HepG2 (cell line): Measurements from ENCODE around the gene ITM2B. TPM values are rescaled to one million over a fixed set of nuclear protein-coding genes. Genes with fewer than 3 reads are reported as not detected.

ENCODE experiments used
- FOXA3 ChIP-seq: IDR thresholded peaks from 2 replicates; pipeline ENCODE4 v1.6.1; 2016; ENCODE audit warnings: missing genetic modification reagents, missing compliant biosample characterization
- GLI4 ChIP-seq: sonication (generic); formaldehyde crosslinking; IDR thresholded peaks from 2 replicates; pipeline ENCODE4 v1.5.1; 2020; ENCODE audit warnings: missing genetic modification reagents, mild to moderate bottlenecking, moderate library complexity, borderline replicate concordance
- MXD4 ChIP-seq: IDR thresholded peaks from 2 replicates; pipeline ENCODE4 v1.6.1; 2016; ENCODE audit warnings: mild to moderate bottlenecking, missing biosample characterization, missing genetic modification reagents
- MXI1 ChIP-seq: IDR thresholded peaks from 3 replicates; pipeline ENCODE4 v1.6.1; 2012; ENCODE audit warnings: low read depth, low read length, inconsistent platforms, borderline replicate concordance
- RFXANK ChIP-seq: IDR thresholded peaks from 2 replicates; pipeline ENCODE4 v1.6.1; 2016
- TAF15 ChIP-seq: fragments of 200-400 bp; formaldehyde crosslinking; IDR thresholded peaks from one replicate; pipeline ENCODE4 v1.6.1; 2018; ENCODE audit warnings: mild to moderate bottlenecking, low read depth, low read length; ENCODE audit not compliant: poor library complexity, severe bottlenecking
- TARDBP ChIP-seq: sonication (generic); formaldehyde crosslinking; IDR thresholded peaks from 2 replicates; pipeline ENCODE4 v1.8.0; 2022; ENCODE audit warnings: mild to moderate bottlenecking, missing genetic modification reagents
- TFDP2 ChIP-seq: sonication (generic); formaldehyde crosslinking; IDR thresholded peaks from 2 replicates; pipeline ENCODE4 v1.4.0; 2020; ENCODE audit warnings: missing genetic modification reagents
- UBTF ChIP-seq: sonication (generic); formaldehyde crosslinking; IDR thresholded peaks from 2 replicates; pipeline ENCODE4 v1.4.0; 2020; ENCODE audit warnings: mild to moderate bottlenecking, missing genetic modification reagents
- ZGPAT ChIP-seq: IDR thresholded peaks from 2 replicates; pipeline ENCODE4 v1.6.1; 2016; ENCODE audit warnings: mild to moderate bottlenecking
- ZNF205 ChIP-seq: IDR thresholded peaks from 2 replicates; pipeline ENCODE4 v1.6.1; 2018; ENCODE audit warnings: missing biosample characterization, missing genetic modification reagents
- ZNF343 ChIP-seq: sonication (generic); formaldehyde crosslinking; IDR thresholded peaks from 2 replicates; pipeline ENCODE4 v1.4.0; 2020; ENCODE audit warnings: mild to moderate bottlenecking, missing genetic modification reagents
- ZNF691 ChIP-seq: sonication (generic); formaldehyde crosslinking; IDR thresholded peaks from 2 replicates; pipeline ENCODE4 v1.4.0; 2020; ENCODE audit warnings: missing genetic modification reagents, low read depth, mild to moderate bottlenecking, borderline replicate concordance
- ZNF792 ChIP-seq: IDR thresholded peaks from 2 replicates; pipeline ENCODE4 v1.6.1; 2016
- ZXDC ChIP-seq: sonication (generic); formaldehyde crosslinking; IDR thresholded peaks from 2 replicates; pipeline ENCODE4 v1.5.0; 2020; ENCODE audit warnings: mild to moderate bottlenecking, missing genetic modification reagents
- polyA plus RNA-seq, 8 experiments: library from polyadenylated mRNA; depleted of rRNA in 3 of 8; stranded (reverse) in 7 of 8; unstranded in 1 of 8; fragments of >200 nt; fragmentation: Illumina TruSeq in 4 of 8; extraction: Trizol in 4 of 8; gene quantifications; 2 replicates each; pipeline versions ENCODE4 v1.2.1 to v1.2.3, GENCODE V29; 2011 to 2016; ENCODE audit warnings: low read depth in 4 of 8, missing spikeins in 1 of 8, mixed read lengths in 1 of 8; ENCODE audit not compliant: insufficient read depth in 1 of 8
- total RNA-seq, 5 experiments: library from RNA; depleted of rRNA; stranded (reverse); fragments of >200 nt; fragmentation: Illumina TruSeq; extraction: Trizol; gene quantifications; 2 replicates each; pipeline ENCODE4 v1.2.3, GENCODE V29; 2016; ENCODE audit warnings: low read depth in 1 of 5

Gene ITM2B
- total and polyA plus RNA-seq, 2 of the 13 experiments (the other 11 are each of a cell fraction or from before 2014, with no cell fraction given) = 158 to 373 TPM

GRCh38 chr13:48303359-48304142, 70.5 kb downstream of the ITM2B start, which contains the start of gene RB1 (continued):
- TF ChIP-seq ZGPAT (CRISPR knock-in tag) (peak; percentile 87), RFXANK (0 out of 2 replicates have a peak, but pooled peaks have one; percentile 68), ZNF343 (CRISPR knock-in tag) (no peak), MXD4 (CRISPR knock-in tag) (peak; percentile 23; the same call in 1 of the 2 replicates), UBTF (CRISPR knock-in tag) (peak; percentile 58; the same call in 1 of the 2 replicates), ZNF691 (CRISPR knock-in tag) (peak; percentile 36; the same call in 1 of the 2 replicates), ZNF792 (CRISPR knock-in tag) (peak; percentile 66), TFDP2 (CRISPR knock-in tag) (peak; percentile 96), TARDBP (CRISPR knock-in tag) (peak; percentile 33; the same call in 1 of the 2 replicates), ZXDC (CRISPR knock-in tag) (peak; percentile 60; the same call in 1 of the 2 replicates), GLI4 (CRISPR knock-in tag) (0 out of 2 replicates have a peak, but pooled peaks have one; percentile 3), MXI1 (peak; percentile 44; the same call in 2 of the 3 replicates), FOXA3 (CRISPR knock-in tag) (0 out of 2 replicates have a peak, but pooled peaks have one; percentile 29), ZNF205 (CRISPR knock-in tag) (no peak), TAF15 (no peak)
